ENCODE measurements around the gene SLC11A2.

DNA sequence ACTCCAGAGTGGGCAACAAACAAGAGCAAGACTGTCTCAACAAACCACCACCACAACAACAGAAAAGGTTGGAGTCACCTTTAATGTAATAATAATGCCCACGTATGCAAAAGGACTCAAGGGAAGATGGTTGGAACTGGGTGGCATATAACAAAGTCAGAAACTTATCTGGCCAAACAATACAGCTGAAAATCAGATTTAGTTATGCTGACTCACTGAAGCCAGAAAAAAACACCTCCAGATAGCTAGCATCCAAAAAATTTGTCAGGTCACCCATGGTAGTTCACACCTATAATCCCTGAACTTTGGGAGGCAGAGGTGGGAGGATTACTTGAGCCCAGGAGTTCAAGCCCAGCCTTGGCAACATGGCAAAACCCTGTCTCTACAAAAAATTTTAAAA is 24.4 kb downstream of the SLC11A2 start:
- no peak for TF ChIP-seq POLR2AphosphoS5 (IDR thresholded peaks at IDR 0.05; ENCODE audit: borderline replicate concordance, low read depth, low read length)
- no peak for TF ChIP-seq EZH2 (IDR thresholded peaks at IDR 0.05)
- no peak for TF ChIP-seq FOXP2 (optimal IDR thresholded peaks at IDR 0.05; ENCODE audit: control extremely low read depth, extremely low read length, insufficient read depth)
